CD4-positive, CD25-positive, alpha-beta regulatory T cell (primary cell): ENCODE results near the gene SYMPK. TPM values are rescaled to one million over a fixed set of nuclear protein-coding genes. Genes with fewer than 3 reads are reported as not detected.
A peak's percentile ranks its signal among the peaks of the same experiment; 100 is the strongest.

Experiments
- ATAC-seq, 2 donors: fragments of 150-1000 bp; cut with Tn5 transposase; one replicate each; pipeline ENCODE4 v1.10.0; 2021; ENCODE audit warnings: low read depth in 2 of 2, moderate number of reproducible peaks in 2 of 2, moderate library complexity in 1 of 2
- DNase-seq, 3 donors: peaks; one replicate each; pipeline versions ENCODE4 v3.0.0 to v3.0.0-alpha.2; 2012 to 2022; ENCODE audit warnings: mixed read lengths in 1 of 3
- H3K27ac ChIP-seq: one replicate; pipeline ENCODE4 v1.7.0; 2013; ENCODE audit warnings: mild to moderate bottlenecking, low read length; ENCODE audit not compliant: insufficient read depth, poor library complexity, severe bottlenecking
- H3K27me3 ChIP-seq: one replicate; pipeline ENCODE4 v1.7.0; 2013; ENCODE audit warnings: low read length; ENCODE audit not compliant: control insufficient read depth, insufficient read depth
- H3K36me3 ChIP-seq: one replicate; pipeline ENCODE4 v1.7.0; 2013; ENCODE audit warnings: mild to moderate bottlenecking, low read length, moderate library complexity; ENCODE audit not compliant: control insufficient read depth, insufficient read depth
- H3K4me1 ChIP-seq: 2 replicates; pipeline ENCODE4 v1.7.0; 2013; ENCODE audit warnings: mild to moderate bottlenecking, low read length; ENCODE audit not compliant: insufficient read depth, control insufficient read depth, poor library complexity, severe bottlenecking
- H3K4me3 ChIP-seq: one replicate; pipeline ENCODE4 v1.7.0; 2013; ENCODE audit warnings: low read depth, mild to moderate bottlenecking, low read length, moderate library complexity
- H3K9me3 ChIP-seq, 2 experiments: 1 replicate in 1 of 2; 2 replicates in 1 of 2; pipeline ENCODE4 v1.7.0; 2013; ENCODE audit warnings: low read length in 2 of 2, mild to moderate bottlenecking in 1 of 2, moderate library complexity in 1 of 2; ENCODE audit not compliant: control insufficient read depth in 2 of 2
- H3K27ac Mint-ChIP-seq, 3 donors: one replicate each; pipeline ENCODE4 v1.8.0; 2020 to 2022; ENCODE audit warnings: mild to moderate bottlenecking in 3 of 3, mixed read lengths in 3 of 3, moderate library complexity in 2 of 3
- H3K27me3 Mint-ChIP-seq: one replicate; pipeline ENCODE4 v1.8.0; 2022; ENCODE audit warnings: mild to moderate bottlenecking, mixed read lengths
- H3K36me3 Mint-ChIP-seq: one replicate; pipeline ENCODE4 v1.8.0; 2020; ENCODE audit warnings: mixed read lengths
- H3K4me1 Mint-ChIP-seq, 4 donors: one replicate each; pipeline ENCODE4 v1.8.0; 2020 to 2022; ENCODE audit warnings: mixed read lengths in 4 of 4, mild to moderate bottlenecking in 1 of 4
- H3K4me3 Mint-ChIP-seq, 4 donors: one replicate each; pipeline ENCODE4 v1.8.0; 2020 to 2022; ENCODE audit warnings: mild to moderate bottlenecking in 4 of 4, mixed read lengths in 4 of 4, moderate library complexity in 3 of 4
- H3K9me3 Mint-ChIP-seq, 7 donors: one replicate each; pipeline ENCODE4 v1.8.0; 2020 to 2022; ENCODE audit warnings: mixed read lengths in 7 of 7, mild to moderate bottlenecking in 3 of 7, moderate library complexity in 2 of 7
- polyA plus RNA-seq, 4 donors: library from polyadenylated mRNA; unstranded; fragments of 300-500 nt; fragmentation: Illumina TruSeq; gene quantifications; one replicate each; pipeline ENCODE4 v1.2.3, GENCODE V29; 2021
- total RNA-seq: library from RNA; stranded (reverse); gene quantifications from one replicate; pipeline ENCODE4 v1.2.3, GENCODE V29; 2022

The SYMPK gene
- total and polyA plus RNA-seq, 5 donors from 2014 or later: 5.0 to 87.6 (median 10.5) TPM

- H3K27me3 Mint-ChIP-seq: no peaks in the 10 kb centered on the region
- peaks cover 32% of the 10 kb centered on the region for H3K36me3 Mint-ChIP-seq
Observed at GRCh38 chr19:45824531-45825262, 38.2 kb downstream of the SYMPK start.

GRCh38 chr19:45824041-45824471 is 38.9 kb downstream of the SYMPK start:
- no peak overlapping the region for H3K4me3 ChIP-seq
- DNase-seq: no peak
- no peaks in the 10 kb centered on the region for H3K9me3 ChIP-seq
- H3K9me3 Mint-ChIP-seq: no peaks in the 10 kb centered on the region
- ATAC-seq: no peak
- peaks cover 27% of the 10 kb centered on the region for H3K36me3 Mint-ChIP-seq
- no peaks in the 10 kb centered on the region for H3K4me1 ChIP-seq
- H3K4me3 Mint-ChIP-seq: peak overlapping the region in 1 of 4 donors; percentile 54
- H3K27ac Mint-ChIP-seq: no peak overlapping the region
- H3K27ac ChIP-seq: no peak overlapping the region
- H3K36me3 ChIP-seq: peaks cover 45% of the 10 kb centered on the region
- H3K27me3 ChIP-seq: no peaks in the 10 kb centered on the region
- peaks cover 0 to 3% (median 0%) of the 10 kb centered on the region in 4 donors for H3K4me1 Mint-ChIP-seq
- no peaks in the 10 kb centered on the region for H3K27me3 Mint-ChIP-seq

More at GRCh38 chr19:45824531-45825262, 38.2 kb downstream of the SYMPK start:
- peaks cover 0 to 3% (median 0%) of the 10 kb centered on the region in 7 donors for H3K9me3 Mint-ChIP-seq
- Histone ChIP-seq H3K27me3 (no peaks in the 10 kb centered on the region), H3K9me3 (no peaks in the 10 kb centered on the region), H3K27ac (no peak overlapping the region), H3K4me3 (no peak overlapping the region), H3K36me3 (peaks cover 49% of the 10 kb centered on the region), H3K4me1 (no peaks in the 10 kb centered on the region)
- DNase-seq: no peak
- no peak for ATAC-seq
- peaks cover 0 to 3% (median 0%) of the 10 kb centered on the region in 4 donors for H3K4me1 Mint-ChIP-seq
- peak overlapping the region in 1 of 3 donors; percentile 40 for H3K27ac Mint-ChIP-seq
- peak overlapping the region in 1 of 4 donors; percentile 54 for H3K4me3 Mint-ChIP-seq

- no peak for ATAC-seq
- no peaks in the 10 kb centered on the region for H3K27me3 ChIP-seq
- H3K36me3 ChIP-seq: peaks cover 37% of the 10 kb centered on the region
- no peaks in the 10 kb centered on the region for H3K4me1 ChIP-seq
- H3K27ac ChIP-seq: no peak overlapping the region
- Mint-ChIP-seq H3K27me3 (no peaks in the 10 kb centered on the region), H3K4me3 (no peak overlapping the region), H3K9me3 (no peaks in the 10 kb centered on the region), H3K27ac (no peak overlapping the region), H3K4me1 (peaks cover 0 to 3% (median 0%) of the 10 kb centered on the region in 4 donors), H3K36me3 (peaks cover 18% of the 10 kb centered on the region)
- DNase-seq: no peak
- H3K9me3 ChIP-seq: no peaks in the 10 kb centered on the region
- H3K4me3 ChIP-seq: no peak overlapping the region
Observed at GRCh38 chr19:45823182-45823581, 39.8 kb downstream of the SYMPK start.

DNA sequence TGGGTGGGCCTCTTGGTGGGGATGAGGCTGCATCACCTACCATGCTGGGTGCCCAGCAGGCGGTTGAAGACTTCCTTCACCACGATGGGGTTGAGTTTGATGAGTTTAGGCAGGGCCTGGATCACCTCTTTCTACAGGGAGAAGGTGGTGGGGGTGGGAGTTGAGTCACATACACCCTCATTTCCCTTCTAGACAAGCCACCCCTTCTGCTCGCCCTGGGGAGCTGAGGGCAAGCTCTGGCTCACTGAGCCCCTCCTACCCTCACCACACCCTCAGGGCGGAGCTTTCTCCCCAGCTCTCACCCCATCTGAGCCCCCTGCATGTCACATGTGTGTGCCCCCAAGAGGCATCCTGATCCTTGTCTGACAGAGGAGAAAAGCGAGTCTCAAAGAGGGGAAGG is 40.2 kb downstream of the SYMPK start:
- peaks cover 0 to 3% (median 0%) of the 10 kb centered on the region in 4 donors for H3K4me1 Mint-ChIP-seq
- no peak overlapping the region for H3K27ac Mint-ChIP-seq
- no peaks in the 10 kb centered on the region for H3K27me3 Mint-ChIP-seq
- no peaks in the 10 kb centered on the region for H3K9me3 ChIP-seq
- no peak for ATAC-seq
- no peak overlapping the region for H3K4me3 ChIP-seq
- no peak for DNase-seq
- no peak overlapping the region for H3K27ac ChIP-seq
- no peaks in the 10 kb centered on the region for H3K9me3 Mint-ChIP-seq
- H3K36me3 ChIP-seq: peaks cover 32% of the 10 kb centered on the region
- no peaks in the 10 kb centered on the region for H3K27me3 ChIP-seq
- no peaks in the 10 kb centered on the region for H3K4me1 ChIP-seq
- peaks cover 15% of the 10 kb centered on the region for H3K36me3 Mint-ChIP-seq
- H3K4me3 Mint-ChIP-seq: no peak overlapping the region

DNA sequence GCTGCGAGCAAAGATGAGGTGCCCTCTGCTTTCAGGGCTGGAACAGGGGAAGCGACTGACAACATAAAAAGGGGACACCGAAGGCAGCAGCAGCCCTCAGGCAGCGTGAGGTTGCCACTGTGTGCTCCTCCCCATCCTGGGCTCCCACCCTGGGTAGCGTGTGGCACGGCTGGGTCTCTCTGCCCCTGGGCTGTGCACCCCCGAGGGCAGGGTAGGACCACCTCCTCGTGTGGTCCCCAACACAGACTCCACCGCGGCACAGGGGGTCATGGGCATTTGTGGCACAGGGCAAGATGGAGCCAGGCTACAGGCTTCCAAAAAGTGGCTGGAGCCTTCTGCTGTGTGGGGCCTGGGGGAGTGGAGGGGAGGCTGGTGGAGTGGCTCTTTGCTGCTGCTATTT is 41.4 kb downstream of the SYMPK start:
- ATAC-seq (no peak), DNase-seq (no peak)
- Mint-ChIP-seq H3K27me3 (no peaks in the 10 kb centered on the region), H3K36me3 (peaks cover 15% of the 10 kb centered on the region), H3K9me3 (no peaks in the 10 kb centered on the region), H3K4me1 (peaks cover 0 to 6% (median 2%) of the 10 kb centered on the region in 4 donors), H3K4me3 (no peak overlapping the region), H3K27ac (no peak overlapping the region)
- Histone ChIP-seq H3K27me3 (no peaks in the 10 kb centered on the region), H3K36me3 (peaks cover 27% of the 10 kb centered on the region), H3K4me1 (peaks cover 7% of the 10 kb centered on the region), H3K4me3 (no peak overlapping the region), H3K9me3 (no peaks in the 10 kb centered on the region), H3K27ac (no peak overlapping the region)

DNA sequence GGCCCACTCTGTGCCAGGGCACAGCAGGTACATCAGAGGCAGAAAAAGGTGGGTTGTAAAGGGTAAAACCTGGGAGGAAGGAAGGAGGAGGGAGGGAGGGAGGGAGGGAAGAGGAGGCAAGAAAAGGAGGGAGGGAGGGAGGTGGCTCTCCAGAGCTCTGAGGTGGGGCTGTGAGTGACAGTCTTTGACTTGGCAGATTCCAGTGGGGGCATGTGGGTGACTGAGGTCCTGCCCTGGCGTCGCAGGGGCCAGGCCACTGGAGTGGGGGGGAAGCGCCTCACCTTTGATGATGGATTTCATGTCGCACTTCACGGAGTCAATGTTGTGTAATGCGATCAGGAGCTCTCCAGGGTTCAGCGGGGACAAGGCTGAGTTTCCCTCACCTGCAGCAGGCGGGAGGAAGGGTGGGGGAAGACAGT is 41.8 kb downstream of the SYMPK start:
- Mint-ChIP-seq H3K36me3 (peaks cover 15% of the 10 kb centered on the region), H3K4me3 (no peak overlapping the region), H3K27me3 (no peaks in the 10 kb centered on the region), H3K27ac (no peak overlapping the region), H3K9me3 (no peaks in the 10 kb centered on the region), H3K4me1 (peaks cover 0 to 6% (median 2%) of the 10 kb centered on the region in 4 donors)
- Histone ChIP-seq H3K9me3 (no peaks in the 10 kb centered on the region), H3K27me3 (no peaks in the 10 kb centered on the region), H3K36me3 (peaks cover 23% of the 10 kb centered on the region), H3K4me1 (peaks cover 7% of the 10 kb centered on the region), H3K27ac (no peak overlapping the region), H3K4me3 (no peak overlapping the region)
- ATAC-seq (no peak), DNase-seq (no peak)

- H3K27ac Mint-ChIP-seq: no peak overlapping the region
Observed at GRCh38 chr19:45820413-45821102, 42.4 kb downstream of the SYMPK start.

More at GRCh38 chr19:45820413-45821102, 42.4 kb downstream of the SYMPK start:
- H3K27ac ChIP-seq: no peak overlapping the region
- peaks cover 18% of the 10 kb centered on the region for H3K36me3 ChIP-seq
- no peak for DNase-seq
- H3K27me3 Mint-ChIP-seq: no peaks in the 10 kb centered on the region
- H3K27me3 ChIP-seq: no peaks in the 10 kb centered on the region
- peaks cover 12% of the 10 kb centered on the region for H3K4me1 ChIP-seq
- no peaks in the 10 kb centered on the region for H3K9me3 ChIP-seq
- peaks cover 0 to 6% (median 3%) of the 10 kb centered on the region in 4 donors for H3K4me1 Mint-ChIP-seq
- no peaks in the 10 kb centered on the region for H3K9me3 Mint-ChIP-seq
- no peak overlapping the region for H3K4me3 ChIP-seq
- no peak overlapping the region for H3K4me3 Mint-ChIP-seq
- H3K36me3 Mint-ChIP-seq: peaks cover 13% of the 10 kb centered on the region
- ATAC-seq: no peak
